MM.1S (cell line): ENCODE results near the gene PTPRD.

Experiments
- CTCF ChIP-seq: fragments of 300-600 bp; sonication (generic); IDR thresholded peaks from 2 replicates; pipeline ENCODE4 v1.5.1; 2016; ENCODE audit warnings: antibody characterized with exemption, low read length, mixed read lengths
- EZH2 ChIP-seq: fragments of 300-600 bp; sonication (generic); optimal IDR thresholded peaks from 2 replicates; pipeline ENCODE3; 2017; ENCODE audit warnings: low read depth, mild to moderate bottlenecking, antibody characterized with exemption, low read length, mixed read lengths

- no peak for TF ChIP-seq CTCF
- TF ChIP-seq EZH2 = no peak
These were observed 2052.0 kb downstream of the PTPRD start for GRCh38 chr9:8560560-8561525.
